ENCODE measurements around the gene IQCK.

The IQCK gene

GRCh38 chr16:19859603-19860002 is 141.5 kb downstream of the IQCK start:
- no peak for DNase-seq (ENCODE audit: low read depth in 2 of 2)

- DNase-seq (ENCODE audit: low read depth in 2 of 2): no peak
These were observed 142.3 kb downstream of the IQCK start for GRCh38 chr16:19860166-19861041.

- DNase-seq (ENCODE audit: low read depth in 2 of 2): no peak
These were observed 143.1 kb downstream of the IQCK start for GRCh38 chr16:19861133-19861532.

GRCh38 chr16:19861811-19862327 is 143.8 kb downstream of the IQCK start:
- no peak for DNase-seq (ENCODE audit: low read depth in 2 of 2)

GRCh38 chr16:19863990-19864389 is 145.9 kb downstream of the IQCK start:
- DNase-seq (ENCODE audit: low read depth in 2 of 2): no peak

- no peak for DNase-seq (ENCODE audit: low read depth in 2 of 2)
These were observed 146.5 kb downstream of the IQCK start for GRCh38 chr16:19864566-19864965.

GRCh38 chr16:19868421-19868820 is 150.3 kb downstream of the IQCK start:
- DNase-seq (ENCODE audit: low read depth in 2 of 2): no peak

GRCh38 chr16:19871721-19872120 is 153.7 kb downstream of the IQCK start:
- no peak for DNase-seq (ENCODE audit: low read depth in 2 of 2)

- no peak for DNase-seq (ENCODE audit: low read depth in 2 of 2)
These were observed 154.2 kb downstream of the IQCK start for GRCh38 chr16:19872179-19872863.

GRCh38 chr16:19872935-19873334 is 154.9 kb downstream of the IQCK start:
- no peak for DNase-seq (ENCODE audit: low read depth in 2 of 2)

GRCh38 chr16:19874026-19874425 is 156.0 kb downstream of the IQCK start:
- no peak for DNase-seq (ENCODE audit: low read depth in 2 of 2)

GRCh38 chr16:19874851-19875546 is 156.9 kb downstream of the IQCK start:
- no peak for DNase-seq (ENCODE audit: low read depth in 2 of 2)

GRCh38 chr16:19875900-19876299 is 157.8 kb downstream of the IQCK start:
- no peak for DNase-seq (ENCODE audit: low read depth in 2 of 2)

- no peak for DNase-seq (ENCODE audit: low read depth in 2 of 2)
These were observed 158.5 kb downstream of the IQCK start for GRCh38 chr16:19876501-19877059.

- no peak for DNase-seq (ENCODE audit: low read depth in 2 of 2)
These were observed 160.7 kb downstream of the IQCK start for GRCh38 chr16:19878757-19879156.

- DNase-seq (ENCODE audit: low read depth in 2 of 2): no peak
These were observed 161.2 kb downstream of the IQCK start for GRCh38 chr16:19879241-19879792.

GRCh38 chr16:19881028-19881427 is 163.0 kb downstream of the IQCK start:
- no peak for DNase-seq (ENCODE audit: low read depth in 2 of 2)

GRCh38 chr16:19881783-19882182 is 163.7 kb downstream of the IQCK start:
- DNase-seq (ENCODE audit: low read depth in 2 of 2): no peak

GRCh38 chr16:19882186-19882585 is 164.1 kb downstream of the IQCK start:
- no peak for DNase-seq (ENCODE audit: low read depth in 2 of 2)

GRCh38 chr16:19882646-19883045 is 164.6 kb downstream of the IQCK start:
- no peak for DNase-seq (ENCODE audit: low read depth in 2 of 2)

GRCh38 chr16:19883296-19883965 is 165.4 kb downstream of the IQCK start:
- DNase-seq (ENCODE audit: low read depth in 2 of 2): no peak

All from stimulated activated CD4-positive, alpha-beta T cell treated with anti-CD3 and anti-CD28 coated beads, Interleukin-1b, Interleukin-23, amount 100 ng/mL, for 1 hour (primary cell).